HUES6 (cell line): ENCODE results near the gene CYP26B1.

Source experiments
- H3K27ac ChIP-seq: 2 replicates; pipeline ENCODE4 v1.7.0; 2013; ENCODE audit warnings: low read depth, mild to moderate bottlenecking, low read length, inconsistent platforms
- H3K27me3 ChIP-seq: 2 replicates; pipeline ENCODE4 v1.6.1; 2013; ENCODE audit warnings: low read length; ENCODE audit not compliant: control insufficient read depth, insufficient read depth
- H3K36me3 ChIP-seq: 2 replicates; pipeline ENCODE4 v1.6.1; 2013; ENCODE audit warnings: low read length; ENCODE audit not compliant: control insufficient read depth, insufficient read depth
- H3K4me1 ChIP-seq: 2 replicates; pipeline ENCODE4 v1.6.1; 2013; ENCODE audit warnings: low read length; ENCODE audit not compliant: control insufficient read depth, insufficient read depth
- H3K4me3 ChIP-seq: 2 replicates; pipeline ENCODE4 v1.5.1; 2013; ENCODE audit warnings: low read depth, low read length
- H3K9ac ChIP-seq: one replicate; pipeline ENCODE4 v1.6.1; 2013; ENCODE audit warnings: mild to moderate bottlenecking, low read length
- H3K9me3 ChIP-seq: 2 replicates; pipeline ENCODE4 v1.6.1; 2013; ENCODE audit warnings: low read depth, low read length; ENCODE audit not compliant: control insufficient read depth, insufficient read depth

CYP26B1 gene

GRCh38 chr2:72127401-72128058, 20.1 kb downstream of the CYP26B1 start:
- H3K27ac ChIP-seq: no peak overlapping the region

DNA sequence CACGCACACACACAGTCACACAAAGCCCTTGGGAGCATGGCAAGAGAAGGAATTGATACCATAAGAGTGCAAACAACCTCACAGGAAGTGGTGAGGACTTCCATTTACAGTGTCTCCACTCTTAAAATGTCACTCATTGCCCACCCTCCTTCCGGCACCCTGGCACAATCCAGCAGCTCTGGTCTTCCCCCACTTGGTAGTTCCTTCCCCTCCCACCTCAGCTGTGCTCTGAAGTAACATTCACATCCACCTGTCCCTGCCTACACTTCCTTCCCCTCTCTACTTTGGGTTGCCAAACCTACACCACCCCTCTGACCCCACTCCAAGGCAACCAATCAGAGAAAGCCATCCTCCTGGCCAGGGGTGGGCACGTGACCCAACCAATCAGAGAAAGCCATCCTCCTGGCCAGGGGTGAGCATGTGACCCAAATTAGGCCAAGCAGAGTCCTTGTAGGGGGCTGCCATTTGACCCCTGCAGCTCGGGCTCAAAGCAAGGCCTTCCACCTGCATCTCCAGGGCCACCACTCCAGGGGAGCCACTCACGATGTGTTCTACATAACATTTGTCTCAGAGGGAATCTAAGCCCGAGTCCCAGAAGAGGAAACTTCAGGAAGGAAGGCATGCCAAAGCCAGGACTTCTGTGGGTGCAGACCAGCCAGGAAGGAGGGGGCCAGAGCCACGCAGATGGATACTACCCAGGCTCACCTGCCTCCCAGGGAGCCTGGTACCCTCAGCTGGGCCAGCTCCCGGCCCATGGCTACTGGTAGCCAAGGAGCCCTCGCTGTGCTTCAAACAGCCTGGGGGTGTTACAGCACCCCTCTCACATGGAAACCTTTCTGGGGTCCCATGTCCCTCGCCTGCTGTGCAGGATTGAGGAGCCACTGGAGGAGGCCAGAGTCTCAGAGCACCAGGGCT, 21.2 kb downstream of the CYP26B1 start:
- no peaks in the 10 kb centered on the region for H3K36me3 ChIP-seq
- H3K27me3 ChIP-seq: peaks cover 10% of the 10 kb centered on the region; the same call in 1 of the 2 replicates

More at GRCh38 chr2:72127401-72128058, 20.1 kb downstream of the CYP26B1 start:
- Histone ChIP-seq H3K9me3 (no peaks in the 10 kb centered on the region), H3K9ac (no peak overlapping the region), H3K4me1 (peaks cover 31% of the 10 kb centered on the region), H3K36me3 (no peaks in the 10 kb centered on the region), H3K27me3 (peaks cover 13% of the 10 kb centered on the region; the same call in 1 of the 2 replicates), H3K4me3 (no peak overlapping the region)

DNA sequence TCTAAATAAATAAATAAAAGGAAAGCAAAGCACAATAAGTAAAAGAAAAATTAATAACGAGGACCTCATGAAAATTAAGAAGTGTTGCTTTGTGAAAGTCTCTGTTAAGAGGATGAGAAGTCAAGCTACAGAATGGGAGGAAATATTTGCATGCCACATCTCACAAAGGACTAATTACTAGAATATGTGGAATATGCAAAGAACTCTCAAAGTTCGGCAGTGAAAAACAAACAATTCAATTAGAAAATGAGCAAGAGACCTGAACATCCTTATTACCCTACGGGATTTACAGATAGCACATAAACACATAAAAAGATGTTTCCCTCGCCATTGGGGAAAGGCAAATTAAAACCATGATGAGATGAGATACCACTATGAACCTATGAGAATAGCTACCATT, 23.3 kb downstream of the CYP26B1 start:
- Histone ChIP-seq H3K9me3 (no peaks in the 10 kb centered on the region), H3K27me3 (0 out of 2 replicates have a peak, but pooled peaks cover 3% of the 10 kb centered on the region), H3K9ac (no peak overlapping the region), H3K4me1 (peaks cover 13% of the 10 kb centered on the region), H3K27ac (no peak overlapping the region), H3K4me3 (no peak overlapping the region), H3K36me3 (no peaks in the 10 kb centered on the region)

More for the DNA sequence above, 21.2 kb downstream of the CYP26B1 start:
- Histone ChIP-seq H3K27ac (no peak overlapping the region), H3K4me1 (peaks cover 29% of the 10 kb centered on the region), H3K9ac (no peak overlapping the region), H3K9me3 (no peaks in the 10 kb centered on the region), H3K4me3 (no peak overlapping the region)

GRCh38 chr2:72121153-72121552, 26.5 kb downstream of the CYP26B1 start:
- Histone ChIP-seq H3K9ac (no peak overlapping the region), H3K4me3 (no peak overlapping the region), H3K27me3 (no peaks in the 10 kb centered on the region), H3K9me3 (no peaks in the 10 kb centered on the region), H3K4me1 (no peaks in the 10 kb centered on the region; the same call in 1 of the 2 replicates), H3K27ac (no peak overlapping the region), H3K36me3 (no peaks in the 10 kb centered on the region)

- no peaks in the 10 kb centered on the region for H3K27me3 ChIP-seq
- H3K4me3 ChIP-seq: no peak overlapping the region
- no peak overlapping the region for H3K9ac ChIP-seq
- no peaks in the 10 kb centered on the region for H3K36me3 ChIP-seq
- H3K4me1 ChIP-seq: peaks cover 12% of the 10 kb centered on the region; the same call in 1 of the 2 replicates
- no peak overlapping the region for H3K27ac ChIP-seq
- H3K9me3 ChIP-seq: no peaks in the 10 kb centered on the region
These were observed 28.7 kb downstream of the CYP26B1 start for GRCh38 chr2:72118951-72119350.

DNA sequence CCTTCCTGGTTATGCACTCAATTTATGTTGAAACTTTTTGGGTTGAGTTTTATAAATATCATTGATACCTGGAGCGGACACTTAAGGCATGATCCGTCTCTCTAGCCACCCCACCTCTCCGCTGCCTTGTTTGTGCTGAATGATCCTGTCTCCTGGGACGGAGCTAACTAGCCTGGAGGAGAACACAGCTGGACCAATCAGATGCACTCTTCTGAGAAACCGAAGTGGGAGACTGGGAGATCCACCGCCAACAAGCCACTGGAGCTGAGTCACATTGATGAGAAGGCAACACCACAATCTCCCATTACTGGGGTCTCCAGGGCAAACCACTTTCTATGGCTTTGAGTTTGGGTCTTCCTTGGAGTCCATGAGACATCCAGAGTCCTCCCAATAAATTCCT, 29.3 kb downstream of the CYP26B1 start:
- Histone ChIP-seq H3K27me3 (no peaks in the 10 kb centered on the region), H3K36me3 (no peaks in the 10 kb centered on the region), H3K9me3 (no peaks in the 10 kb centered on the region), H3K4me1 (peaks cover 12% of the 10 kb centered on the region; the same call in 1 of the 2 replicates), H3K4me3 (no peak overlapping the region), H3K27ac (no peak overlapping the region), H3K9ac (no peak overlapping the region)

GRCh38 chr2:72117718-72118117, 29.9 kb downstream of the CYP26B1 start:
- Histone ChIP-seq H3K9ac (no peak overlapping the region), H3K4me3 (no peak overlapping the region), H3K36me3 (no peaks in the 10 kb centered on the region), H3K4me1 (peaks cover 12% of the 10 kb centered on the region; the same call in 1 of the 2 replicates), H3K27me3 (no peaks in the 10 kb centered on the region), H3K9me3 (no peaks in the 10 kb centered on the region), H3K27ac (no peak overlapping the region)

DNA sequence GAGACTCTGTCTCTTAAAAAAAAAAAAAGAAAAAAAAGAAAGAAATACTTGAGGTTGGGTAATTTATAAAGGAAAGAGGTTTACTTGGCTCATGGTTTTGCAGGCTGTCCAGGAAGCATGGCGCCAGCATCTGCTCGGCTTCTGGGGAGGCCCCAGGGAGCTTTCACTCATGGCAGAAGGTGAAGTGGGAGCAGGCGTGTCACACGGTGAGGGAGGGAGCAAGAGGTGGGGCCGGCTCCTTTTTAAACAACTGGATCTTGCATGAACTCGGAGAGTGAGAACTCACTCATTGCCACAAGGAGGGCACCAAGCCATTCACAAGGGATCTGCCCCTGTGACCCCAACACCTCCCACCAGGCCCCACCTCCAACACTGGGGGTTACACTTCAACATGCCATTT, 30.6 kb downstream of the CYP26B1 start:
- H3K4me1 ChIP-seq: peaks cover 12% of the 10 kb centered on the region; the same call in 1 of the 2 replicates
- H3K36me3 ChIP-seq: no peaks in the 10 kb centered on the region
- H3K27ac ChIP-seq: no peak overlapping the region
- H3K27me3 ChIP-seq: no peaks in the 10 kb centered on the region
- no peak overlapping the region for H3K4me3 ChIP-seq
- peaks cover 3% of the 10 kb centered on the region; the same call in 1 of the 2 replicates for H3K9me3 ChIP-seq
- no peak overlapping the region for H3K9ac ChIP-seq

DNA sequence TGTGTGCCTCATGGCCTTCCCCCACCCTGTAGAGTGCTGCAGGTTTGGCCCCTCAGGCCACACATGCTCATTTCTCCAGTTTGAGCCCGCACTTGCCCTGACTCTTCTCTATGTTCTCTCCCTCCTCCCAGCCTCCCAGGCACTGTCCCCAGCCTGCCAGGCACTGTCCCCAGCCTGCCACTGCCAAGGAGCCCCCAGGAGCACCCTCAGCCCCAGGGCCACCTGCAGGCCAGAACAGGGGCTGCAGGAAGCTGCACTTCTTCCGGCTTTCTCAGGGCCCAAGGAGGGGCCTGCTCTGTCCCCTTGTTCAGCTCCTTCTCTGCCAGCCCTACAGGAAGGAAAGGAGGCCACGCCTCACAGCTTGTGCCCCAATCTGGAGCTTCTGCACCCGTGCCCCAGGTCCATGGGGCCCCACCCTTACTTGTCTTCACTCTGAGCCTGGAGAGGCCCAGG, 31.6 kb downstream of the CYP26B1 start:
- Histone ChIP-seq H3K36me3 (no peaks in the 10 kb centered on the region), H3K4me3 (no peak overlapping the region), H3K9ac (no peak overlapping the region), H3K27ac (no peak overlapping the region; the same call in 1 of the 2 replicates), H3K27me3 (no peaks in the 10 kb centered on the region), H3K4me1 (peaks cover 12% of the 10 kb centered on the region; the same call in 1 of the 2 replicates), H3K9me3 (peaks cover 11% of the 10 kb centered on the region)

DNA sequence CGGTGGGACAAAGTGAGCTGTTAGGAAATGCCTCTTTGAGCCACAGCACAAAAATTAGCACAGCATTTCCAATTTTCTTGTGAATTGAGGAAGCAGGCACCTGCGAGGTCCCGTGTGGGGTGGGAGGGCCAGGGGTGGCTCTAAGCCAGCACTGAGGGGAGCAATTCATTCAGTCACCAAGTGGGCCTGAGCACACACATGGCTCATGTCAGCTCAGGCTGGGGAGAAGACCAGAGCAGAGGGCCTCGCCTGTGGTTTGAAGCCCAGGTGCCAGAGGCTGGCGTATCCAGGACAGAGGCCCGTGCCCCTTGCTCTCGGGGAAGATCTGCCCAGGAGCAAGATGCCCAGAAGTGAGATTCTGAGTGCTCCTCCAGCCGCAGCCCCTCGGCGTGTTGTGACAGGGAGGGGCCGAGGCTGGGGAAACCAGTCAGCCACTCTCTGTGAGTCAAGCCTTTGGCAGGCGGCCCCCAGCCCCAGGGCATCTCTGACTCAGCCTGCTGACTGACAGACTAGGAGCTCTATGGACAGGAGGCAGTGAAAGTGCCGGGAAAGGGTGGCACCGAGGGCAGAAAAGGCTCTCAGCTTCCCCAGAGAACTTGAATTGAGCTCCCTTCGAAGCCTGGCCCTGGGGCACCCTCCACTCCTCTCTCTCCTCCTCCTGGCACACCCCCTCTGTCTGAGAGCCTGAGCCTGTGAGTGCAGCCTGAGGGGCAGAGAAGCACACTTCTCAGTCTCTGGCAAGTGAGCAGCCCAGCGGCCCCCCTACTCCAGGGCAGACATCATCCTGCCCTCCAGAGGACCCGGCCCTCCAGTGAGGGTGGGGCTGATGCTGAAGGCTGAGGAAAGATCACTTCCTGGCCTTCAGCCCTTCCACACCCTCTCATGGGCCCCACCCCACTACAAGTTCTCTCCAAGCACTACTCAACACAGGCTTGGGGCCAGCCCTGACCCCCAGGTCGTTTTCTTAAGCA, 32.3 kb downstream of the CYP26B1 start:
- Histone ChIP-seq H3K9ac (peak overlapping the region; percentile 21), H3K27ac (no peak overlapping the region; the same call in 1 of the 2 replicates), H3K9me3 (peaks cover 15% of the 10 kb centered on the region), H3K27me3 (no peaks in the 10 kb centered on the region), H3K36me3 (no peaks in the 10 kb centered on the region), H3K4me1 (peaks cover 12% of the 10 kb centered on the region; the same call in 1 of the 2 replicates), H3K4me3 (no peak overlapping the region; the same call in 1 of the 2 replicates)
